Endodermal cell (in vitro differentiated cells): Measurements from ENCODE around the gene MACROD2. TPM values are rescaled to one million over a fixed set of nuclear protein-coding genes. Genes with fewer than 3 reads are reported as not detected.

ENCODE experiments used
- DNase-seq: peaks from one replicate; pipeline ENCODE4 v3.0.0-alpha.2; 2017
- H3K27ac ChIP-seq: 2 replicates; pipeline ENCODE4 v1.5.1; 2013; ENCODE audit warnings: mild to moderate bottlenecking, low read depth, low read length, moderate library complexity
- H3K27me3 ChIP-seq: 2 replicates; pipeline ENCODE4 v1.6.1; 2013; ENCODE audit warnings: mild to moderate bottlenecking, low read length, moderate library complexity; ENCODE audit not compliant: insufficient read depth, control insufficient read depth, poor library complexity, severe bottlenecking
- H3K36me3 ChIP-seq: 2 replicates; pipeline ENCODE4 v1.7.0; 2013; ENCODE audit warnings: mild to moderate bottlenecking, low read length, moderate library complexity; ENCODE audit not compliant: control insufficient read depth, insufficient read depth
- H3K4me1 ChIP-seq: one replicate; pipeline ENCODE4 v1.7.0; 2013; ENCODE audit warnings: low read length; ENCODE audit not compliant: control insufficient read depth, insufficient read depth
- H3K4me3 ChIP-seq: 2 replicates; pipeline ENCODE4 v1.5.1; 2013; ENCODE audit warnings: mild to moderate bottlenecking, low read length, moderate library complexity
- H3K9ac ChIP-seq: 2 replicates; pipeline ENCODE4 v1.6.1; 2013; ENCODE audit warnings: mild to moderate bottlenecking, low read length, moderate library complexity; ENCODE audit not compliant: poor library complexity, severe bottlenecking; ENCODE audit errors: extremely low read depth
- H3K9me3 ChIP-seq: 2 replicates; pipeline ENCODE4 v1.6.1; 2013; ENCODE audit warnings: mild to moderate bottlenecking, low read length, moderate library complexity; ENCODE audit not compliant: control insufficient read depth
- H3K27ac Mint-ChIP-seq: 2 replicates; pipeline ENCODE4 v1.8.0; 2020; ENCODE audit warnings: mixed read lengths
- H3K27me3 Mint-ChIP-seq: 2 replicates; pipeline ENCODE4 v1.8.0; 2021; ENCODE audit warnings: mild to moderate bottlenecking, mixed read lengths; ENCODE audit not compliant: insufficient read depth
- H3K36me3 Mint-ChIP-seq: 2 replicates; pipeline ENCODE4 v1.8.0; 2020; ENCODE audit warnings: low read depth, mixed read lengths
- H3K4me1 Mint-ChIP-seq: 2 replicates; pipeline ENCODE4 v1.8.0; 2020; ENCODE audit warnings: mixed read lengths
- H3K4me3 Mint-ChIP-seq: 2 replicates; pipeline ENCODE4 v1.8.0; 2020; ENCODE audit warnings: mild to moderate bottlenecking, moderate library complexity, mixed read lengths
- H3K9me3 Mint-ChIP-seq: 2 replicates; pipeline ENCODE4 v1.8.0; 2020; ENCODE audit warnings: mild to moderate bottlenecking, mixed read lengths
- CTCF ChIP-seq: fragments of 200-600 bp; sonication (generic); conservative IDR thresholded peaks from 2 replicates; pipeline ENCODE4 v1.5.0; 2021; ENCODE audit warnings: antibody characterized with exemption, mild to moderate bottlenecking
- WGBS, 2 experiments: methylation state at CpG; one replicate each; pipeline versions ENCODE4 v1.1.5 to v1.1.7; 2013; ENCODE audit warnings: missing lambda C conversion rate in 2 of 2, mixed read lengths in 1 of 2; ENCODE audit not compliant: insufficient coverage in 1 of 2, insufficient read length in 1 of 2; 5-methylcytosine and 5-hydroxymethylcytosine counted together
- total RNA-seq, 2 donors: library from RNA; stranded (reverse); fragmentation: NEBNext Ultra II Directional in 1 of 2; extraction: Animal tissue kit (Norgen Biotek cat#: 25700) in 1 of 2; gene quantifications; 2 replicates in 1 of 2; 3 replicates in 1 of 2; pipeline ENCODE4 v1.2.1, GENCODE V29; 2021

Gene MACROD2
- total RNA-seq, 2 donors from 2014 or later: 2.3 to 4.8 TPM

- no peak overlapping the region for H3K9ac ChIP-seq
- no peaks in the 10 kb centered on the region for H3K36me3 ChIP-seq
- TF ChIP-seq CTCF: no peak
- Mint-ChIP-seq H3K4me3 (no peak overlapping the region), H3K9me3 (no peaks in the 10 kb centered on the region), H3K4me1 (no peaks in the 10 kb centered on the region), H3K36me3 (no peaks in the 10 kb centered on the region), H3K27me3 (no peaks in the 10 kb centered on the region), H3K27ac (no peak overlapping the region)
- no peaks in the 10 kb centered on the region for H3K27me3 ChIP-seq
- H3K4me1 ChIP-seq: no peaks in the 10 kb centered on the region
- H3K4me3 ChIP-seq: no peak overlapping the region
- no peak overlapping the region for H3K27ac ChIP-seq
- DNase-seq: no peak
- WGBS, 2 experiments: 91 to 96% methylated on average over 2 of the region's 2 CpGs
- no peaks in the 10 kb centered on the region for H3K9me3 ChIP-seq
Observed at GRCh38 chr20:15071085-15071808, 1075.9 kb downstream of the MACROD2 start.

- Histone ChIP-seq H3K4me1 (no peaks in the 10 kb centered on the region), H3K27me3 (no peaks in the 10 kb centered on the region), H3K9ac (no peak overlapping the region), H3K4me3 (no peak overlapping the region), H3K27ac (no peak overlapping the region), H3K36me3 (no peaks in the 10 kb centered on the region), H3K9me3 (no peaks in the 10 kb centered on the region)
- Mint-ChIP-seq H3K27me3 (no peaks in the 10 kb centered on the region), H3K4me3 (no peak overlapping the region), H3K4me1 (no peaks in the 10 kb centered on the region), H3K9me3 (no peaks in the 10 kb centered on the region), H3K27ac (no peak overlapping the region), H3K36me3 (no peaks in the 10 kb centered on the region)
- DNase-seq: no peak
- no peak for TF ChIP-seq CTCF
Observed at GRCh38 chr20:15072316-15072715, 1077.0 kb downstream of the MACROD2 start.

- H3K27me3 Mint-ChIP-seq: no peaks in the 10 kb centered on the region
- WGBS, 2 experiments: 56 to 81% methylated on average over 1 to 3 of the region's 3 CpGs
Observed at GRCh38 chr20:15075586-15075985, 1080.3 kb downstream of the MACROD2 start.

More at GRCh38 chr20:15075586-15075985, 1080.3 kb downstream of the MACROD2 start:
- Mint-ChIP-seq H3K9me3 (no peaks in the 10 kb centered on the region), H3K4me1 (peaks cover 5% of the 10 kb centered on the region), H3K36me3 (no peaks in the 10 kb centered on the region), H3K27ac (no peak overlapping the region), H3K4me3 (no peak overlapping the region)
- Histone ChIP-seq H3K9me3 (no peaks in the 10 kb centered on the region), H3K36me3 (no peaks in the 10 kb centered on the region), H3K4me1 (no peaks in the 10 kb centered on the region), H3K27ac (no peak overlapping the region), H3K27me3 (no peaks in the 10 kb centered on the region), H3K9ac (no peak overlapping the region), H3K4me3 (no peak overlapping the region)
- TF ChIP-seq CTCF: no peak
- DNase-seq: no peak
